Upper lobe of left lung (tissue), 6 donors: ENCODE measurements around the gene NKD2. TPM values are rescaled to one million over a fixed set of nuclear protein-coding genes. Genes with fewer than 3 reads are reported as not detected.

Source experiments
- ATAC-seq, 2 donors: fragments of 200-7000 bp; cut with Tn5 transposase; one replicate each; pipeline ENCODE4 v1.9.1; 2022; ENCODE audit warnings: mild to moderate bottlenecking in 2 of 2, moderate library complexity in 2 of 2; ENCODE audit not compliant: low FRiP score in 2 of 2
- DNase-seq, 2 donors: peaks; one replicate each; pipeline ENCODE4 v3.0.0-alpha.2; 2019 to 2020
- H3K27ac ChIP-seq, 4 donors: fragments of 200-600 bp; sonication (generic); one replicate each; pipeline ENCODE4 v1.5.1; 2016 to 2019
- H3K27me3 ChIP-seq, 4 donors: fragments of 200-600 bp; sonication (generic); one replicate each; pipeline ENCODE4 v1.5.1; 2017 to 2019
- H3K36me3 ChIP-seq, 4 donors: fragments of 200-600 bp; sonication (generic); one replicate each; pipeline ENCODE4 v1.5.1; 2016 to 2019
- H3K4me1 ChIP-seq, 4 donors: fragments of 200-600 bp; sonication (generic); one replicate each; pipeline ENCODE4 v1.5.1; 2018 to 2019
- H3K4me3 ChIP-seq, 4 donors: fragments of 200-600 bp; sonication (generic); one replicate each; pipeline ENCODE4 v1.5.1; 2017 to 2019; ENCODE audit warnings: mild to moderate bottlenecking in 2 of 4, moderate library complexity in 1 of 4
- H3K9me3 ChIP-seq, 4 donors: fragments of 200-600 bp; sonication (generic); one replicate each; pipeline ENCODE4 v1.5.1; 2018 to 2019
- CTCF ChIP-seq, 6 experiments: fragments of 450-650 bp in 4 of 6; fragments of 200-600 bp in 2 of 6; sonication (generic) in 2 of 6; IDR thresholded peaks; one replicate each; pipeline ENCODE4 v1.5.1; 2016 to 2019; ENCODE audit warnings: antibody characterized with exemption in 6 of 6
- EP300 ChIP-seq, 4 donors: sonication (generic); formaldehyde crosslinking; IDR thresholded peaks; one replicate each; pipeline ENCODE4 v1.5.1; 2017; ENCODE audit warnings: antibody characterized with exemption in 4 of 4, control low read depth in 2 of 4
- POLR2A ChIP-seq, 4 donors: fragments of 450-650 bp; IDR thresholded peaks; one replicate each; pipeline ENCODE4 v1.5.1; 2016 to 2017; ENCODE audit warnings: antibody characterized with exemption in 4 of 4, mild to moderate bottlenecking in 2 of 4
- POLR2AphosphoS5 ChIP-seq, 2 donors: sonication (generic); formaldehyde crosslinking; IDR thresholded peaks; one replicate each; pipeline ENCODE4 v1.5.1; 2017; ENCODE audit warnings: antibody characterized with exemption in 2 of 2
- whole genome bisulfite sequencing, 2 donors: methylation state at CpG; one replicate each; pipeline ENCODE4 v1.1.5; 2017 to 2018; 5-methylcytosine and 5-hydroxymethylcytosine counted together
- total RNA-seq, 6 donors: library from RNA; depleted of rRNA in 4 of 6; stranded (reverse); fragments of >200 nt in 4 of 6; gene quantifications; one replicate each; pipeline versions ENCODE4 v1.1.0 to v1.2.1, GENCODE V29; 2016 to 2021
- donor health status: DM: no; HTN: no; CAD: no; lungs with moderate emphysema.
- donor health status: DM: no; HTN: yes; CAD: no; lungs with severe emphysema.

NKD2 gene
- total RNA-seq, 6 donors from 2014 or later, result 8.9 to 126 (median 50.6) TPM

- Histone ChIP-seq H3K9me3 (no peaks in the 10 kb centered on the region), H3K4me3 (no peak overlapping the region), H3K4me1 (peaks cover 10 to 28% (median 15%) of the 10 kb centered on the region in 4 donors), H3K27me3 (peaks cover 0 to 23% (median 11%) of the 10 kb centered on the region in 4 donors), H3K27ac (peak overlapping the region in 2 of 4 donors; percentile 34 to 48), H3K36me3 (no peaks in the 10 kb centered on the region)
- ATAC-seq (no peak), DNase-seq (peak in 1 of 2 donors; percentile 73)
- 80 to 89% methylated on average over 3 to 13 of the region's 19 CpGs for WGBS, 2 donors
- TF ChIP-seq POLR2A (IDR thresholded peaks at IDR 0.05) (no peak), EP300 (IDR thresholded peaks at IDR 0.05) (no peak), CTCF (IDR thresholded peaks at IDR 0.05) (no peak), POLR2AphosphoS5 (IDR thresholded peaks at IDR 0.05) (peak in 1 of 2 donors; percentile 67)
Measured at GRCh38 chr5:1013238-1013947, 4.8 kb downstream of the NKD2 start.

- TF ChIP-seq CTCF (IDR thresholded peaks at IDR 0.05) (no peak), EP300 (IDR thresholded peaks at IDR 0.05) (no peak), POLR2AphosphoS5 (IDR thresholded peaks at IDR 0.05) (no peak), POLR2A (IDR thresholded peaks at IDR 0.05) (no peak)
- Histone ChIP-seq H3K9me3 (no peaks in the 10 kb centered on the region), H3K27ac (no peak overlapping the region), H3K27me3 (peaks cover 0 to 18% (median 8%) of the 10 kb centered on the region in 4 donors), H3K4me3 (no peak overlapping the region), H3K36me3 (no peaks in the 10 kb centered on the region), H3K4me1 (peaks cover 6 to 23% (median 11%) of the 10 kb centered on the region in 4 donors)
- ATAC-seq, result no peak
- 76 to 83% methylated on average over 2 to 3 of the region's 3 CpGs for WGBS, 2 donors
- no peak for DNase-seq
Measured at GRCh38 chr5:1013948-1014301, 5.3 kb downstream of the NKD2 start.

- DNase-seq (peak in 1 of 2 donors; percentile 62), ATAC-seq (no peak)
- WGBS, 2 donors, result 37 to 71% methylated on average over 9 to 14 of the region's 14 CpGs
- H3K27me3 ChIP-seq, result peaks cover 0 to 14% (median 4%) of the 10 kb centered on the region in 4 donors
- no peaks in the 10 kb centered on the region for H3K9me3 ChIP-seq
- H3K4me3 ChIP-seq, result no peak overlapping the region
- peak overlapping the region in 2 of 4 donors; percentile 6 to 18 for H3K27ac ChIP-seq
- TF ChIP-seq EP300 (IDR thresholded peaks at IDR 0.05) (no peak), POLR2A (IDR thresholded peaks at IDR 0.05) (no peak), POLR2AphosphoS5 (IDR thresholded peaks at IDR 0.05) (no peak), CTCF (IDR thresholded peaks at IDR 0.05) (no peak)
- no peaks in the 10 kb centered on the region for H3K36me3 ChIP-seq
- peaks cover 2 to 19% (median 6%) of the 10 kb centered on the region in 4 donors for H3K4me1 ChIP-seq
Measured at GRCh38 chr5:1014346-1014745, 5.7 kb downstream of the NKD2 start.

- DNase-seq (peak in 1 of 2 donors; percentile 79), ATAC-seq (no peak)
- no peak for TF ChIP-seq EP300 (IDR thresholded peaks at IDR 0.05)
- no peak for TF ChIP-seq POLR2AphosphoS5 (IDR thresholded peaks at IDR 0.05)
- TF ChIP-seq POLR2A (IDR thresholded peaks at IDR 0.05), result no peak
- no peak for TF ChIP-seq CTCF (IDR thresholded peaks at IDR 0.05)
- peaks cover 0 to 9% (median under 1%) of the 10 kb centered on the region in 4 donors for H3K27me3 ChIP-seq
- peaks cover 0 to 14% (median 3%) of the 10 kb centered on the region in 4 donors for H3K4me1 ChIP-seq
- peak overlapping the region in 3 of 4 donors; percentile 6 to 30 (median 18) for H3K27ac ChIP-seq
- H3K9me3 ChIP-seq, result no peaks in the 10 kb centered on the region
- 50 to 59% methylated on average over 2 to 17 of the region's 17 CpGs for WGBS, 2 donors
- no peak overlapping the region for H3K4me3 ChIP-seq
- no peaks in the 10 kb centered on the region for H3K36me3 ChIP-seq
Measured at GRCh38 chr5:1014781-1015221, 6.2 kb downstream of the NKD2 start.
